ENCODE measurements around the gene CRAT. TPM values are rescaled to one million over a fixed set of nuclear protein-coding genes. Genes with fewer than 3 reads are reported as not detected.

The CRAT gene
- total RNA-seq (2014; rRNA removed; shearing (Covaris generic)) (9.9 TPM in 2 replicates), polyA plus RNA-seq (2016; fragmentation: Nextera tagmentation; extraction: Ambion mirVana) (3.7 and 4.6 TPM in 2 replicates)
- long read RNA-seq, partial matches to known transcripts = 3 of 8 reads
- long read RNA-seq, other reads (novel, unspliced or antisense) = 2 of 8 reads

GRCh38 chr9:129110740-129111527 lies at the start of gene CRAT, which contains the start of gene PTPA:
TSS of gene CRAT (minus strand) at chr9:129110793. CDS start at chr9:129110509, 284 bp downstream.
TSS of gene PTPA (plus strand) at chr9:129111415. CDS start at chr9:129111601, 186 bp downstream.
- peaks cover 42% of the 10 kb centered on the region for H3K79me2 ChIP-seq (replicated peaks; ENCODE audit: insufficient read depth)
- DNase-seq (ENCODE audit: low spot score) (peak; percentile 95), ATAC-seq (peak; percentile 85)
- peaks cover 18% of the 10 kb centered on the region for H3K27me3 ChIP-seq (ENCODE audit: insufficient read depth)
- Mint-ChIP-seq H3K4me3 (peak within 1 kb of the TSS; percentile 90), H3K27me3 (ENCODE audit: insufficient read depth, low read depth, poor library complexity) (peaks cover 20% of the 10 kb centered on the region), H3K27ac (peak within 1 kb of the TSS; percentile 98), H3K9me3 (no peaks in the 10 kb centered on the region), H3K4me1 (peaks cover 13% of the 10 kb centered on the region), H3K36me3 (ENCODE audit: low read depth) (no peaks in the 10 kb centered on the region; the same call in 1 of the 3 replicates)
- no peaks in the 10 kb centered on the region for H3K36me3 ChIP-seq (ENCODE audit: insufficient read depth)
- H3K4me2 ChIP-seq = peak within 1 kb of the TSS; percentile 98
- H2AFZ ChIP-seq = peak within 1 kb of the TSS; percentile 95
- H3K4me1 ChIP-seq (ENCODE audit: insufficient read depth) = peaks cover 8% of the 10 kb centered on the region
- no peaks in the 10 kb centered on the region for H3K9me2 ChIP-seq (ENCODE audit: insufficient read depth)
- H3F3A ChIP-seq (replicated peaks; ENCODE audit: low read depth) = peaks cover 6% of the 10 kb centered on the region; the same call in 1 of the 2 replicates
- H4K20me1 ChIP-seq (replicated peaks; ENCODE audit: insufficient read depth) = peaks cover 14% of the 10 kb centered on the region; the same call in 1 of the 2 replicates
- no peak for TF ChIP-seq NANOG (IDR thresholded peaks at IDR 0.05; ENCODE audit: borderline replicate concordance)
- TF ChIP-seq CTCF (conservative IDR thresholded peaks at IDR 0.05; ENCODE audit: low read depth in 2 of 2) = no peak
- peak; percentile 13; the same call in 1 of the 2 replicates for TF ChIP-seq ETS1 (IDR thresholded peaks at IDR 0.05)
- no peak for TF ChIP-seq ZNF114 (CRISPR knock-in tag; IDR thresholded peaks at IDR 0.05)
- peak; percentile 97 for TF ChIP-seq POLR2AphosphoS5 (IDR thresholded peaks at IDR 0.05; ENCODE audit: low read depth)
- H3K27ac ChIP-seq (ENCODE audit: low read depth) = peak within 1 kb of the TSS; percentile 99
- H3K4me3 ChIP-seq = peak within 1 kb of the TSS; percentile 96

- no peak overlapping the region for H3K27ac Mint-ChIP-seq
- no peak for TF ChIP-seq REST (IDR thresholded peaks at IDR 0.05; ENCODE audit: unreplicated experiment)
These were observed 45.6 kb upstream of the CRAT start for GRCh38 chr9:129156163-129156562.

More at GRCh38 chr9:129156163-129156562, 45.6 kb upstream of the CRAT start:
- no peaks in the 10 kb centered on the region for H4K20me1 ChIP-seq (replicated peaks; ENCODE audit: insufficient read depth)
- DNase-seq (ENCODE audit: low spot score) (no peak), ATAC-seq (no peak)
- Mint-ChIP-seq H3K27me3 (ENCODE audit: insufficient read depth, low read depth, poor library complexity) (peaks cover 13% of the 10 kb centered on the region), H3K4me1 (no peaks in the 10 kb centered on the region; the same call in 2 of the 3 replicates), H3K9me3 (no peaks in the 10 kb centered on the region; the same call in 1 of the 3 replicates), H3K36me3 (ENCODE audit: low read depth) (peaks cover 11% of the 10 kb centered on the region), H3K4me3 (no peak overlapping the region)
- H3F3A ChIP-seq (replicated peaks; ENCODE audit: low read depth) = no peaks in the 10 kb centered on the region
- H3K4me1 ChIP-seq (ENCODE audit: insufficient read depth) = no peaks in the 10 kb centered on the region
- H3K36me3 ChIP-seq (ENCODE audit: insufficient read depth) = no peaks in the 10 kb centered on the region
- H2AFZ ChIP-seq = no peak overlapping the region
- H3K79me2 ChIP-seq (replicated peaks; ENCODE audit: insufficient read depth) = no peaks in the 10 kb centered on the region
- no peak overlapping the region for H3K27ac ChIP-seq (ENCODE audit: low read depth)
- H3K9me2 ChIP-seq (ENCODE audit: insufficient read depth) = no peaks in the 10 kb centered on the region
- H3K4me3 ChIP-seq = no peak overlapping the region
- no peaks in the 10 kb centered on the region for H3K27me3 ChIP-seq (ENCODE audit: insufficient read depth)
- H3K4me2 ChIP-seq = no peak overlapping the region

All from GM23338 (cell line).